Measurements from ENCODE around the gene STXBP6.

The STXBP6 gene

DNA sequence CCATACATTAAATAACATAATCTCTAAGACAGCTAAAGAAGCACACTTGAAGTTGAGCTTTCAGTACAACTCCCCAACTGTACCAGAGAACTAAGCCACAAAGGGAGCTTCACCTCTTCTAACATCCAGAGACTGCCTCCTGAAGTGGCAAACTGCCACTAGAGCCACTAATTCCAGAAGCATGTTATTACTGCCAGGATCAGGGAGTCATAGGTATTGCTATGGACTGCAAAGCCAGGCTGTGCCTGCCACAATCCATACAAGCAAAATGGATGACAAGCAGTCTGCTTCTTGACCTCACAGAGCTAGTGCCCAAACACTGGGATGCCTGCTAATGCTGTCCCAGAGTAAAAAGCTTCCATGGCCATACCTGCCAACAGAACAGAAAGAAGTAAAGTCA is 160.1 kb downstream of the STXBP6 start:
- TF ChIP-seq ARNTL (CRISPR knock-in tag; IDR thresholded peaks at IDR 0.05; ENCODE audit: borderline replicate concordance, low read depth) (no peak), BACH2 (CRISPR knock-in tag; IDR thresholded peaks at IDR 0.05; ENCODE audit: borderline replicate concordance) (no peak), ZNF70 (CRISPR knock-in tag; IDR thresholded peaks at IDR 0.05) (no peak), CREB5 (CRISPR knock-in tag; IDR thresholded peaks at IDR 0.05; ENCODE audit: low read depth) (no peak), ZNF8 (CRISPR knock-in tag; IDR thresholded peaks at IDR 0.05) (no peak), RARB (CRISPR knock-in tag; IDR thresholded peaks at IDR 0.05) (no peak), ESRRG (CRISPR knock-in tag; IDR thresholded peaks at IDR 0.05) (no peak), TOX (CRISPR knock-in tag; IDR thresholded peaks at IDR 0.05; ENCODE audit: borderline replicate concordance) (no peak), CSDC2 (CRISPR knock-in tag; IDR thresholded peaks at IDR 0.05) (no peak), SNAI2 (CRISPR knock-in tag; IDR thresholded peaks at IDR 0.05) (no peak), PPARA (CRISPR knock-in tag; IDR thresholded peaks at IDR 0.05; ENCODE audit: borderline replicate concordance) (no peak), PATZ1 (CRISPR knock-in tag; IDR thresholded peaks at IDR 0.05; ENCODE audit: borderline replicate concordance) (no peak), ZC3H10 (CRISPR knock-in tag; IDR thresholded peaks at IDR 0.05) (no peak), TCF4 (CRISPR knock-in tag; IDR thresholded peaks at IDR 0.05; ENCODE audit: borderline replicate concordance) (no peak)
- TF ChIP-seq, protein P1, sequence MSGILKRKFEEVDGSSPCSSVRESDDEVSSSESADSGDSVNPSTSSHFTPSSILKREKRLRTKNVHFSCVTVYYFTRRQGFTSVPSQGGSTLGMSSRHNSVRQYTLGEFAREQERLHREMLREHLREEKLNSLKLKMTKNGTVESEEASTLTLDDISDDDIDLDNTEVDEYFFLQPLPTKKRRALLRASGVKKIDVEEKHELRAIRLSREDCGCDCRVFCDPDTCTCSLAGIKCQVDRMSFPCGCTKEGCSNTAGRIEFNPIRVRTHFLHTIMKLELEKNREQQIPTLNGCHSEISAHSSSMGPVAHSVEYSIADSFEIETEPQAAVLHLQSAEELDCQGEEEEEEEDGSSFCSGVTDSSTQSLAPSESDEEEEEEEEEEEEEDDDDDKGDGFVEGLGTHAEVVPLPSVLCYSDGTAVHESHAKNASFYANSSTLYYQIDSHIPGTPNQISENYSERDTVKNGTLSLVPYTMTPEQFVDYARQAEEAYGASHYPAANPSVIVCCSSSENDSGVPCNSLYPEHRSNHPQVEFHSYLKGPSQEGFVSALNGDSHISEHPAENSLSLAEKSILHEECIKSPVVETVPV (CRISPR knock-in tag; IDR thresholded peaks at IDR 0.05) = no peak
- TF ChIP-seq, protein P2, sequence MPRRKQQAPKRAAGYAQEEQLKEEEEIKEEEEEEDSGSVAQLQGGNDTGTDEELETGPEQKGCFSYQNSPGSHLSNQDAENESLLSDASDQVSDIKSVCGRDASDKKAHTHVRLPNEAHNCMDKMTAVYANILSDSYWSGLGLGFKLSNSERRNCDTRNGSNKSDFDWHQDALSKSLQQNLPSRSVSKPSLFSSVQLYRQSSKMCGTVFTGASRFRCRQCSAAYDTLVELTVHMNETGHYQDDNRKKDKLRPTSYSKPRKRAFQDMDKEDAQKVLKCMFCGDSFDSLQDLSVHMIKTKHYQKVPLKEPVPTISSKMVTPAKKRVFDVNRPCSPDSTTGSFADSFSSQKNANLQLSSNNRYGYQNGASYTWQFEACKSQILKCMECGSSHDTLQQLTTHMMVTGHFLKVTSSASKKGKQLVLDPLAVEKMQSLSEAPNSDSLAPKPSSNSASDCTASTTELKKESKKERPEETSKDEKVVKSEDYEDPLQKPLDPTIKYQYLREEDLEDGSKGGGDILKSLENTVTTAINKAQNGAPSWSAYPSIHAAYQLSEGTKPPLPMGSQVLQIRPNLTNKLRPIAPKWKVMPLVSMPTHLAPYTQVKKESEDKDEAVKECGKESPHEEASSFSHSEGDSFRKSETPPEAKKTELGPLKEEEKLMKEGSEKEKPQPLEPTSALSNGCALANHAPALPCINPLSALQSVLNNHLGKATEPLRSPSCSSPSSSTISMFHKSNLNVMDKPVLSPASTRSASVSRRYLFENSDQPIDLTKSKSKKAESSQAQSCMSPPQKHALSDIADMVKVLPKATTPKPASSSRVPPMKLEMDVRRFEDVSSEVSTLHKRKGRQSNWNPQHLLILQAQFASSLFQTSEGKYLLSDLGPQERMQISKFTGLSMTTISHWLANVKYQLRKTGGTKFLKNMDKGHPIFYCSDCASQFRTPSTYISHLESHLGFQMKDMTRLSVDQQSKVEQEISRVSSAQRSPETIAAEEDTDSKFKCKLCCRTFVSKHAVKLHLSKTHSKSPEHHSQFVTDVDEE (CRISPR knock-in tag; IDR thresholded peaks at IDR 0.05) = no peak
- no peak for ATAC-seq

GRCh38 chr14:24888532-24888931 is 161.4 kb downstream of the STXBP6 start:
- no peak for ATAC-seq

GRCh38 chr14:24887623-24888304 is 162.2 kb downstream of the STXBP6 start:
- TF ChIP-seq ZFP3 (CRISPR knock-in tag; IDR thresholded peaks at IDR 0.05) = no peak
- TF ChIP-seq PATZ1 (CRISPR knock-in tag; IDR thresholded peaks at IDR 0.05; ENCODE audit: borderline replicate concordance) = no peak
- TF ChIP-seq POU6F1 (CRISPR knock-in tag; IDR thresholded peaks at IDR 0.05; ENCODE audit: borderline replicate concordance, low read depth) = no peak
- no peak for TF ChIP-seq ZFP30 (CRISPR knock-in tag; IDR thresholded peaks at IDR 0.05)
- no peak for TF ChIP-seq CSDC2 (CRISPR knock-in tag; IDR thresholded peaks at IDR 0.05)
- TF ChIP-seq TOX (CRISPR knock-in tag; IDR thresholded peaks at IDR 0.05; ENCODE audit: borderline replicate concordance) = no peak
- TF ChIP-seq, protein P2 (CRISPR knock-in tag; IDR thresholded peaks at IDR 0.05) = no peak
- TF ChIP-seq ZC3H10 (CRISPR knock-in tag; IDR thresholded peaks at IDR 0.05) = no peak
- TF ChIP-seq SNAI2 (CRISPR knock-in tag; IDR thresholded peaks at IDR 0.05) = no peak
- TF ChIP-seq TCF4 (CRISPR knock-in tag; IDR thresholded peaks at IDR 0.05; ENCODE audit: borderline replicate concordance) = no peak
- no peak for TF ChIP-seq RARB (CRISPR knock-in tag; IDR thresholded peaks at IDR 0.05)
- no peak for TF ChIP-seq OSR1 (CRISPR knock-in tag; IDR thresholded peaks at IDR 0.05)
- TF ChIP-seq BACH2 (CRISPR knock-in tag; IDR thresholded peaks at IDR 0.05; ENCODE audit: borderline replicate concordance) = no peak
- no peak for ATAC-seq

More at GRCh38 chr14:24888532-24888931, 161.4 kb downstream of the STXBP6 start:
- TF ChIP-seq ZNF8 (CRISPR knock-in tag; IDR thresholded peaks at IDR 0.05) (no peak), GLIS3 (CRISPR knock-in tag; IDR thresholded peaks at IDR 0.05) (no peak)
